KBM-7 (cell line): Measurements from ENCODE around the gene SH3RF3.

Experiments
- DNase-seq: peaks from one replicate; pipeline ENCODE4 v3.0.0-alpha.2; 2015
- in situ Hi-C: fragments of 300-500 bp; cut with MboI; formaldehyde crosslinking; loops from 2 replicates; pipeline ENCODE4 v1.14.3; 2020; ENCODE audit warnings: low sequenced_read_pairs, low pct_unique_long_range_greater_than_20kb, mixed read lengths

The SH3RF3 gene

GRCh38 chr2:109437325-109438090 lies 308.5 kb downstream of the SH3RF3 start:
- in situ Hi-C loops, result no loop called here
- DNase-seq, result no peak

DNA sequence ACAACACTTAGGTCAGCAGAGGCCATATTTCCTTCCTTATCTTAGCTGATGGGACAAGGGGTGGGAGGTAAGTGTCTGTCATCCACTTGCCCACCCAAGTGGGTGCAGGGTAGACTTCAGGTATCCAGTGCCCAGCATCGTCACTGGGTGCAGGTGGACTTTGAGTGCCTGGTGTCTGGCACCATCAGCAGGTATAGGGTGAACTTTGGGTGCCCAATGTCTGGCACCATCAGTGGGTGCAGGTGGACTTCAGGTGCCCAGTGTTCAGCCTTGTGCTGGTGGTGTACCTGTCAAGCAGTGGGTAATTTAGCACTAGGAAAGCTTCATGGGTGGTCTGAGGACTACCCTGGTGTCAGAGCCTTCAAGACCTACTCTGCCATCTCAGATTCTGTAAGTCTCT lies 309.1 kb downstream of the SH3RF3 start:
- no peak for DNase-seq
- in situ Hi-C loops, result no loop called here

GRCh38 chr2:109438773-109439389 lies 309.9 kb downstream of the SH3RF3 start:
- DNase-seq, result no peak
- in situ Hi-C loops, result no loop called here

- in situ Hi-C loops, result no loop called here
- no peak for DNase-seq
Observed at GRCh38 chr2:109439390-109439786, 310.4 kb downstream of the SH3RF3 start.

DNA sequence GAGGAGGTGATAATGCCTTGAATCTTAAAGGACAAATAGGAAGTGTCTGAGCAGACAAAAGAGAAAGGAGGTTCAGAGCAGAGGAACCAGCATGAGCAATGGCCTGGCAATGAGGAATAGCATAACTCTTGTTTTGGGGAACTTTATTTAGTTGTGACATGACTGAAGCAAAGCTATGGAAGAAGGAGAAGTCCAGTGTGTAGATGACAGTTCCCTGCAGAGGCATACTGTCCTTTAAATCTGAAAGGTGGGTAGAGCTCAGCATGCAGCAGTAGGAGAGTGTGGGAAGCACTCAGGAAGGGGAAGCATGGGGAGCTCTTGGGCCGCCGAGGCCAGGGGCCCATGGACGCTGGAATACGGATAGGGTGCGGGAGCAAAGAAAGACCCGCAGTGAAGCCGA lies 311.0 kb downstream of the SH3RF3 start:
- in situ Hi-C loops, result no loop called here

GRCh38 chr2:109440499-109441156 lies 311.6 kb downstream of the SH3RF3 start:
- DNase-seq, result no peak

More for the DNA sequence above, 311.0 kb downstream of the SH3RF3 start:
- DNase-seq, result no peak

GRCh38 chr2:109442715-109443319 lies 313.8 kb downstream of the SH3RF3 start:
- DNase-seq, result no peak
- in situ Hi-C loops, result no loop called here

More at GRCh38 chr2:109440499-109441156, 311.6 kb downstream of the SH3RF3 start:
- in situ Hi-C loops, result no loop called here

- in situ Hi-C loops, result no loop called here
- no peak for DNase-seq
Observed at GRCh38 chr2:109444916-109445315, 315.9 kb downstream of the SH3RF3 start.

GRCh38 chr2:109446278-109447131 lies 317.5 kb downstream of the SH3RF3 start:
- DNase-seq, result no peak
- in situ Hi-C loops, result no loop called here

DNA sequence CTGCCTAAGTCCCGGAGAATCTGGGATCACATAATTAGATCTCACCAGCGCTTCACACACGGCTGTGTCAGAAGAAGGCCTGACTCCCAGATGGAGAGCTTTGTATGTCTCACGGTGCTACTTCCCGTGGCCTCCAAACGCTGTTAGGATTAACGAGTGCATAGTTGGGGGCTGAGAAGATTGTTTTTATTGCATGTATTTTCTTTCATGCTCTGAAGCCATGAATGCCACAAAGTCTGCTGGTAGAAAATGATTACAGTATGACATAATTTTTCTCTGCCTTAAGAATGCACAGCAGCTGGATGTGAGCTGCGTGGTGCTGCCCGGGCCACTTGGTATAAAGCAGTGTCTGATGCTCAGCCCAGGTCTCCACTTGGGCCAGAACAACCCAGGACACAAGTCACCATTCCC lies 318.3 kb downstream of the SH3RF3 start:
- in situ Hi-C loops, result no loop called here
- DNase-seq, result no peak

DNA sequence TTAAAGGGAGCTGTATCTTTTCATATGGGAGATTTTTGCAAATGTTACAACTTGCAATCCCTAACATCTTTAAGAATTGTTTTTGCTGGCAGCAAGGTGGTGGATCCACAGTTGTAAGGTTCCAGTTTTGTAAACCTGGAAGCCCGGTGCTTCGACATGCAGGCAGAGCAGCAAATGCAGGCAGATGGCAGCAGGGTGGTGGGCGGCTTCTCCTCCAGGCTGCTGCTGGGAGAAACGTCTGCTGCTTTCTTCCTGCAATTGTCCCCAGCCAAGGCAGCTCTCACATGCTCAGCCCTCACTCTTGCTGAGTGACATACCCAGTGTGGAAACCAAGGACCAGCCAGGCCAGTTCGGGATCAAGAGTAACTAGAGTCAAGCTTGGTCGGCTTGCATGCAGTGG lies 318.8 kb downstream of the SH3RF3 start:
- in situ Hi-C loops, result no loop called here
- DNase-seq, result no peak

GRCh38 chr2:109448207-109448606 lies 319.2 kb downstream of the SH3RF3 start:
- in situ Hi-C loops, result no loop called here
- no peak for DNase-seq

DNA sequence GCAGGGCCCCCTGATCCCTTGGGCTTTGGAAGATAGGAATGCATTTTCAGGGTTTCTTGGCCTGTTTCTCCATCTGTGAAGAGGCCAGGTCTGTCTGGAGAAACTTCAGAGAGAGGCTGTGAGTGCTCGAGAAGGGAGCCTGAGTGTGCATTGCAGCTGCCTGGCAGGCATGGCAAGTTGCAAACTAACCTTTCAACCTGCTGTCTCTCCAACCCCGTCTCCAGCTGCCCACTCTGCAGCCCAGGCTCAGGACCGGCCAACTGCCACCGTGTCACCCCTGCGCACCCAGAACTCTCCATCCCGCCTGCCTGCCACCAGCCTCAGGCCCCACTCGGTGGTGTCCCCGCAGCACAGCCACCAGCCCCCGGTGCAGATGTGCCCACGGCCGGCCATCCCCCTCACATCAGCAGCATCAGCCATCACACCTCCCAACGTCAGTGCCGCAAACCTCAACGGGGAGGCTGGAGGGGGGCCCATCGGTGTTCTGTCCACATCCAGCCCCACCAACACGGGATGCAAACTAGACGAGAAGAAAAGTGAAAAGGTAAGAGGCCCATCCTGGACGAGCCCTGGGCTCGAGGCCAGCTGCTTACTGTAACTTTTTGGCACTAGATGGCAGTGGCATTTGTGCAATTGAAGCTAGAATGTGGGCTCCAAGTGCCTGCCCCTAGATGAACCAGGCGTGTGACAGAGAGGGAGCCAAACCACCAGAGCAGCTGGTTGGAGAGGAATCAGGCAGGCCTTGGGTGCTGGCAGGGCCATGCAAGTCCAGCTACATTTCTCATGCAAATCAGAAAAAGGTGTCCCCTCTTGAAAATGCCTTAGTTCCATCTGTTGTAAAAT lies 320.2 kb downstream of the SH3RF3 start:
- DNase-seq, result no peak
- in situ Hi-C loops, result no loop called here

GRCh38 chr2:109450574-109451273 lies 321.7 kb downstream of the SH3RF3 start:
- no peak for DNase-seq
- in situ Hi-C loops, result no loop called here

DNA sequence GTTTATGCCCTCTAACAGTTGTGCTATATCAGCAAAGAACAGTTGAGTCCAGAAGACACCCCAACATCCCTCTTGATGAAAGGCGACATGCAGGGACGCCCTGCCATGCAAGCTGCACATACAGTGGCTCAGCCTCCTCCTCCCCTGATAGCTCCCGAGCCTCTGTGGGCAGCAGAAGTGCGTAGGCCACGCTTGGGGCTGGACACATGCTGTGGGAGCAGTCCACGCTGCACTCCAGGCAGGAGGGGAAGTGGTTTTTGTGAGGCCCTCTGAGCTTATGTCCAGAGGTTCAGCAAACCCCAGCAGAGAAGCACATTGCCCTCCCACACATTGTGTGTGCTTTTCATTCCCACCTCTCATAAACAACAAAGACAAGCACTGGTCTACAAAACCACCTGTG lies 322.7 kb downstream of the SH3RF3 start:
- in situ Hi-C loops, result no loop called here
- DNase-seq, result no peak

DNA sequence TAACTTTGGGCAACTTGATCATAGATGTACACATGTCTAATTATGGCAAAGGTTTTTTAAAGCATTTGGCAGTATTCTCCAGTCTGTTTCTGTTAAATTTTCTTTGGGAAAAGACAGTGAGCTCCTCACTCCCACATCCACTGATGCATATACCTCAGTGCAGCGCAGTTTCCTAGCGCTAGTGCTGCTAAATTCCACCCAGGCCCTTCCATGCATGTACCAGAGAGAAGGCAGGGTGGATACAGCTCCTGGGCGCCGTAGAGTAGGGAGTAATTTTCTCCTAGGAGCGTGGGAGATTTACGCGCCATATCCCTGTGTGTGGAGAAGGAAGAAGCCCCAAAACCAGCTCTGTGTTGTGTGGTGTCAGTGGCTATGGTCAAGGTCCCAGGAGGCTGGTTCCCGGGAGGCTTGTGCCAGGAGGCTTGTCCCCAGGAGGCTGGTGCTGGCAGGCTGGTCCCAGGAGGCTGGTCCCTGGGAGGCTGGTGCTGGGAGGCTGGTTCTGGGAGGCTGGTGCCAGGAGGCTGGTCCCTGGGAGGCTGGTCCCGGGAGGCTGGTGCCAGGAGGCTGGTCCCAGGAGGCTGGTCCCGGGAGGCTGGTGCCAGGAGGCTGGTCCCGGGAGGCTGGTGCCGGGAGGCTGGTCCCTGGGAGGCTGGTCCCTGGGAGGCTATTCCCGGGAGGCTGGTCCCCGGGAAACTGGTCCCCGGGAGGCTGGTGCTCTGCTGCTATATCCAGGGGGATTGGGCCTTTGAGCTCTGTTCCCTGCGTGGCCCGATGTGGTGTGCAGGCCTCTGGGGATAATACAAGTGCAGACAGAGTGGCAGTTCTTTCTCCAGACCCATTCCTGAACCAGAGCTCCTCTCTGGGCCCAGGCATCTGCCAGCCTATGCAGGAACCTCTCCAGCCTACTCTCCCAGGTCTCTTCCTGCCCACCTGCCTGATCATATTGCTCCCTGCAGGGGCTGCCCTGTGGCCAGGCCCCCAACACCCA lies 323.6 kb downstream of the SH3RF3 start:
- DNase-seq, result no peak
- in situ Hi-C loops, result no loop called here
